Subcutaneous abdominal adipose tissue (tissue), 5 donors: Measurements from ENCODE around the gene DSC1.

Source experiments
- H3K27ac ChIP-seq: one replicate; pipeline ENCODE4 v1.7.0; 2013; ENCODE audit warnings: low read depth, mild to moderate bottlenecking, inconsistent platforms, low read length, moderate library complexity
- H3K27me3 ChIP-seq, 5 donors: one replicate each; pipeline ENCODE4 v1.7.0; 2013; ENCODE audit warnings: low read length in 5 of 5, inconsistent platforms in 1 of 5; ENCODE audit not compliant: control insufficient read depth in 5 of 5, insufficient read depth in 4 of 5
- H3K36me3 ChIP-seq, 5 donors: one replicate each; pipeline ENCODE4 v1.7.0; 2013; ENCODE audit warnings: low read length in 5 of 5; ENCODE audit not compliant: control insufficient read depth in 5 of 5, insufficient read depth in 5 of 5
- H3K4me1 ChIP-seq, 5 donors: one replicate each; pipeline ENCODE4 v1.7.0; 2013; ENCODE audit warnings: low read length in 5 of 5, mild to moderate bottlenecking in 3 of 5, moderate library complexity in 1 of 5; ENCODE audit not compliant: control insufficient read depth in 5 of 5, insufficient read depth in 5 of 5
- H3K4me3 ChIP-seq, 5 donors: one replicate each; pipeline ENCODE4 v1.7.0; 2013; ENCODE audit warnings: low read length in 5 of 5, low read depth in 1 of 5
- H3K9ac ChIP-seq, 5 donors: one replicate each; pipeline ENCODE4 v1.7.0; 2013; ENCODE audit warnings: low read length in 5 of 5, mild to moderate bottlenecking in 4 of 5, moderate library complexity in 3 of 5
- H3K9me3 ChIP-seq, 5 donors: one replicate each; pipeline ENCODE4 v1.7.0; 2013; ENCODE audit warnings: low read length in 5 of 5; ENCODE audit not compliant: control insufficient read depth in 5 of 5
- donor health status: healthy.
- donor health status: healthy.
- donor health status: healthy.
- donor health status: healthy.
- donor health status: healthy.

The DSC1 gene

DNA sequence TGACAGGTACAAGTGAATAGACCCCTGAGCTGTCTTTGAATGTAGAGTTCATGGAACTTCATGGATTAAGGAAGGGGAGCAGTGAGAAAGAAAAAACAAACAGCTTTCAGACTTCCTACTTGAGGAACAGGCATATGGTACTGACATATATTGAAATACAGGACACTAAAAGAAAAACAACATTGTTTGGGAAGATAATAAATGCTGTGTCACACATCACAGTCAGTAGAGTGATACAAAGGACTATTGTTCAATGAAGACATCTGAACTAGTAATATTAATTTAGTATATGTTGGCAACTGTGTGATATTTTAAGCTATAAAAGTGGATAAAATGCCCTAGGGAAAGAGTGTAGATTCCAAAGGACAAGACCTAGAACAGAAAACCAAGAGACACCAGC lies 63.8 kb downstream of the DSC1 start:
- H3K9ac ChIP-seq, result no peak overlapping the region
- H3K27ac ChIP-seq, result no peak overlapping the region
- no peak overlapping the region for H3K4me3 ChIP-seq
- H3K9me3 ChIP-seq, result no peaks in the 10 kb centered on the region
- peaks cover 0 to 23% (median 18%) of the 10 kb centered on the region in 5 donors for H3K4me1 ChIP-seq
- no peaks in the 10 kb centered on the region for H3K36me3 ChIP-seq
- peaks cover 0 to 4% (median 0%) of the 10 kb centered on the region in 5 donors for H3K27me3 ChIP-seq

DNA sequence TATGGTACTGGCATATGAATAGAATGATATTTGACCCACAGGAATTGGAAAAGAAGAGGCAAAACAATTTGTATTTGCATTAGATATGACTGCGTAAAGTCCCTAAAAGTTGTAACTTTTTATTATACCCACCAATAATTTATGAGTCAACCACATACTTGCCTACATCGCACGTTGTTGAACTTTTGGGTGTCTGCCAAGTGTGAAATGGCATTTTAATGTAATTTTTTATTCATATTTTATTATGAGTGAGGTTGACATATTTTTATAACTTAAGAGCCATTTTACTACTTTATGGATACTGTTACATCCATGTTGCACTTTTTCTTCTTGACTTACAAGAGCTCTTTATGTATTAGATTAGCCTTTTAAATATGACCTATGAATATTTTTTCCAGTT lies 65.0 kb downstream of the DSC1 start:
- Histone ChIP-seq H3K27ac (no peak overlapping the region), H3K27me3 (peaks cover 0 to 4% (median 0%) of the 10 kb centered on the region in 5 donors)

DNA sequence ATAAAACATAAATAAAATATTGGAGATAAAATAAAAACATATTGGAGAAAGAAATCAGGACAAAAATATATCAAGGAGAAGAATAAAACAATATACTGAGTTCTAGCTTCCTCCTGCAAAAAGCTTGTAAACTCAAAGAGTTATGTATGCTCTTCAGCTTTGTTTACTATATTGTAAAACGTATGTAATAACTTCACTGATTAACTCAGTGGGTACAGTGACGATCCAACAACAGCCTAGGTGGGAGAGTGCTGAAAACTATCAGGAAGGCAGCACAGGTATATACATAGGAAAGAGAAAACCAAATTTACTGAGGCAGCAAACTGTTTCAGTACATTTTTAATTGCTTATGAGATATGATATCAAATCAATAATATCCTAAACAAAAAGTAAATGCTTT lies 68.8 kb downstream of the DSC1 start:
- Histone ChIP-seq H3K27ac (no peak overlapping the region), H3K36me3 (peaks cover 2 to 8% (median 5%) of the 10 kb centered on the region in 5 donors), H3K27me3 (no peaks in the 10 kb centered on the region), H3K9ac (no peak overlapping the region), H3K9me3 (no peaks in the 10 kb centered on the region), H3K4me1 (no peaks in the 10 kb centered on the region), H3K4me3 (no peak overlapping the region)

More for the DNA sequence above, 65.0 kb downstream of the DSC1 start:
- Histone ChIP-seq H3K4me1 (peaks cover 0 to 22% (median 18%) of the 10 kb centered on the region in 5 donors), H3K36me3 (no peaks in the 10 kb centered on the region), H3K9ac (no peak overlapping the region), H3K4me3 (no peak overlapping the region), H3K9me3 (no peaks in the 10 kb centered on the region)

DNA sequence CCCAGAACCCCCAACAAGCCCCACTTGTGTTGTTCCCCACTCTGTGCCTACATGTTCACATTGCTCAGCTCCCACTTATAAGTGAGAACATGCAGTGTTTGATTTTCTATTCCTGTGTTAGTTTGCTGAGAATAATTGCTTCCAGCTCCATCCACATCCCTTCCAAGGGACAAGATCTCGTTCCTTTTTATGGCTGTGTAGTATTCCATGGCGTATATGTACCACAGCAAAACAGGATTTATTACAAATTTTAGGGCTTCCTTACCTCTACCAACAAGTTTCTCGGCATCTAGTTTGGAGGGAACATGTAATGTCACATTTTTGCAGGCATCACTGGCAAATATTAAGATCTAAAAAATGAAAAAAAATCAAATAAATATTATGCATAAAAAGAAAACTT lies 69.4 kb downstream of the DSC1 start:
- no peaks in the 10 kb centered on the region for H3K4me1 ChIP-seq
- H3K9ac ChIP-seq, result no peak overlapping the region
- no peaks in the 10 kb centered on the region for H3K27me3 ChIP-seq
- H3K9me3 ChIP-seq, result no peaks in the 10 kb centered on the region
- H3K4me3 ChIP-seq, result no peak overlapping the region
- no peak overlapping the region for H3K27ac ChIP-seq
- H3K36me3 ChIP-seq, result peaks cover 2 to 9% (median 7%) of the 10 kb centered on the region in 5 donors

DNA sequence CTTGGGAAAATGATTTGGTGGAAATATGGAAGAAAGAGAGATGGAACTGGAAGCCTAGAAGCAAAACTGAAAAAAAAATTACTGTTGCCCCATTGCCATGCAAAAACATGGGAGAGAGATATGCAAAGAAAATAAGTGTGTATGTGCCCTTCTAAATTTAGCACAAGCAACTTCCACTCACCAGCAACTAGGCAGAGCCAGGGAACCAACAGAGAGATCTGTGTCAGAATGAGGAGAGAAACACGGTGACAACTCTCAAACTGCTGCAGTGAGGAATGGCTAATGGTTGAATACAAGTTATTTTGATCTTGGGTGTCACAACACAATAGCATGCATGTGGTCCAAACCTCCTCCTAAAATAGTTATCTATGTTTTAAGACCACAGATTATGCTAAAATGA lies 71.3 kb downstream of the DSC1 start:
- Histone ChIP-seq H3K9me3 (no peaks in the 10 kb centered on the region), H3K27me3 (no peaks in the 10 kb centered on the region), H3K27ac (no peak overlapping the region), H3K36me3 (peaks cover 4 to 19% (median 13%) of the 10 kb centered on the region in 5 donors), H3K9ac (no peak overlapping the region), H3K4me1 (no peaks in the 10 kb centered on the region), H3K4me3 (no peak overlapping the region)

DNA sequence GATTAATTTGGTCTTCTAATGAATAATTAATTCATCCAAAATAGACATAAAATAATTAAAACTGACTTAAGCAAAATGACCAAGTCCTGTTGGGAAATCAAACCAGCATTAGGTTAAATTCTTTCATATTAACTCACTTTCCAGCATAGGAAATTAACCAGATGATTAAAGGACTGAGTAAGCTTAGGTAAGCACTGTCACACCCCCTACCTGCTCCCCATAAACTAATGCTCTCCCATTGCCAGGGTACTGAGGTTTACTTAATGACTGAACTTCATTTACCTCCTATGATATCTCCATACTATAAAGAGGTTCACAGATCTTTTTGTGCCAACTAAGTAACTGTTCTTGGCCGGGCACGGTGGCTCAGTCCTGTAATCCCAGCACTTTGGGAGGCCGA lies 74.1 kb downstream of the DSC1 start:
- H3K27me3 ChIP-seq, result no peaks in the 10 kb centered on the region

DNA sequence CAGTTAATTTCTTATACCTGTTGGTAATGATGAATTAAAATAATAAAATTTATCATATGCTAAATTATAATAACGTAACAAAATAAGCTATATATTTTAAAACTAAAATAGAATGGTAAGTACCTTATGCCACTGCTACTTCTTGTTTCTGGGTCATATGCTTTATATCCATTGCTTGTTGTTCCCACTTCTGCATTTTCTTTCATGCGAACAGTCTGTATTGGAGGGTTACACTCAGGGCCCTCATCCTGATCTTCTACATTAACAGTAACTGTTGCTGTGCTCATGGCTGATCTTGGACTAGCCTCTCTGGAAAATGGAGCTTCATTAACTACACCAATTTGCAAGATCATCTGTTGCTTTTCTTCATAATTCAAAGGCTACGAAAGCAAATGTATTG lies 82.7 kb downstream of the DSC1 start:
- Histone ChIP-seq H3K4me1 (no peaks in the 10 kb centered on the region), H3K27ac (no peak overlapping the region), H3K4me3 (no peak overlapping the region), H3K9ac (no peak overlapping the region), H3K9me3 (peaks cover 0 to 9% (median 0%) of the 10 kb centered on the region in 5 donors), H3K36me3 (peaks cover 2 to 16% (median 8%) of the 10 kb centered on the region in 5 donors), H3K27me3 (no peaks in the 10 kb centered on the region)

More for the DNA sequence above, 74.1 kb downstream of the DSC1 start:
- peaks cover 4 to 19% (median 14%) of the 10 kb centered on the region in 5 donors for H3K36me3 ChIP-seq
- H3K27ac ChIP-seq, result no peak overlapping the region
- no peak overlapping the region for H3K9ac ChIP-seq
- no peaks in the 10 kb centered on the region for H3K4me1 ChIP-seq
- no peaks in the 10 kb centered on the region for H3K9me3 ChIP-seq
- no peak overlapping the region for H3K4me3 ChIP-seq
